ENCODE data around the gene SLC5A2.

The SLC5A2 gene

DNA sequence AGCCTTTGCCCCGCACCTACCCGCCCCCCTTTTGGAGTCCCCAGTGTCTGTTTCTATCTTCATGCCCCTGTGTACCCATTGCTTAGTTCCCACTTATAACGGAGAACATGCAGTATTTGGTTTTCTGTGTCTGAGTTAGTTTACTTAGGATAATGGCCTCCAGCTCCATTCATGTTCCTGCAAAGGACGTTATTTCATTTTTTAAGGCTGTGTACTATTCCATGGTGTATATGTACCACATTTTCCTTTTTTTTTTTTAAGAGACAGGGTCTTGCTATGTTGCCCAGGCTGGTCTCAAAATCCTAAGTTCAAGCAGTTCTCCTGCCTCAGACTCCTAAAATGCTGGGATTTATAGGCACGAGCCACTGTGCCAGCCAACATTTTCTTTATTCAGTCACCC lies 15.1 kb upstream of the SLC5A2 start:
- H3K4me3 ChIP-seq (ENCODE audit: low read depth, low read length): no peak overlapping the region

DNA sequence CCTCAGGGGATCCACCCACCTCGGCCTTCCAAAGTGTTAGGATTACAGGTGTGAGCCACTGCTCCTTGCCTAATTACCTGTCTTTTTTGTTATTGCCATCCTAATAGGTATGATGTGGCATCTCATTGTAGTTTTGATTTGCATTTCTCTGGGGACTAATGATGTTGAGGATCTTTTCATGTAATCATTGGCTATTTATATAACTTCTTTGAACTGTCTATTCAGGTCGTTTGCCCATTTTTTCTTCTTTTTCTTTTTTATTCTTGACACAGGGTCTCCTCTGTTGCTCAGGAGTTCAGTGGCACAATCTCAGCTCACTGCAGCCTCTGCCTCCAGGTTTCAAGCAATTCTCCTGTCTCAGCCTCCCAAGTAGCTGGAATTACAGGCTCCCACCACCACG lies 12.3 kb upstream of the SLC5A2 start:
- TF ChIP-seq, protein P1, sequence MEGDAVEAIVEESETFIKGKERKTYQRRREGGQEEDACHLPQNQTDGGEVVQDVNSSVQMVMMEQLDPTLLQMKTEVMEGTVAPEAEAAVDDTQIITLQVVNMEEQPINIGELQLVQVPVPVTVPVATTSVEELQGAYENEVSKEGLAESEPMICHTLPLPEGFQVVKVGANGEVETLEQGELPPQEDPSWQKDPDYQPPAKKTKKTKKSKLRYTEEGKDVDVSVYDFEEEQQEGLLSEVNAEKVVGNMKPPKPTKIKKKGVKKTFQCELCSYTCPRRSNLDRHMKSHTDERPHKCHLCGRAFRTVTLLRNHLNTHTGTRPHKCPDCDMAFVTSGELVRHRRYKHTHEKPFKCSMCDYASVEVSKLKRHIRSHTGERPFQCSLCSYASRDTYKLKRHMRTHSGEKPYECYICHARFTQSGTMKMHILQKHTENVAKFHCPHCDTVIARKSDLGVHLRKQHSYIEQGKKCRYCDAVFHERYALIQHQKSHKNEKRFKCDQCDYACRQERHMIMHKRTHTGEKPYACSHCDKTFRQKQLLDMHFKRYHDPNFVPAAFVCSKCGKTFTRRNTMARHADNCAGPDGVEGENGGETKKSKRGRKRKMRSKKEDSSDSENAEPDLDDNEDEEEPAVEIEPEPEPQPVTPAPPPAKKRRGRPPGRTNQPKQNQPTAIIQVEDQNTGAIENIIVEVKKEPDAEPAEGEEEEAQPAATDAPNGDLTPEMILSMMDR (IDR thresholded peaks at IDR 0.05; ENCODE audit: borderline replicate concordance, insufficient read depth, low read depth, low read length): no peak
- H3K4me3 ChIP-seq (ENCODE audit: low read depth, low read length): no peak overlapping the region

More for the DNA sequence above, 15.1 kb upstream of the SLC5A2 start:
- TF ChIP-seq, protein P1 (IDR thresholded peaks at IDR 0.05; ENCODE audit: borderline replicate concordance, insufficient read depth, low read depth, low read length): no peak

DNA sequence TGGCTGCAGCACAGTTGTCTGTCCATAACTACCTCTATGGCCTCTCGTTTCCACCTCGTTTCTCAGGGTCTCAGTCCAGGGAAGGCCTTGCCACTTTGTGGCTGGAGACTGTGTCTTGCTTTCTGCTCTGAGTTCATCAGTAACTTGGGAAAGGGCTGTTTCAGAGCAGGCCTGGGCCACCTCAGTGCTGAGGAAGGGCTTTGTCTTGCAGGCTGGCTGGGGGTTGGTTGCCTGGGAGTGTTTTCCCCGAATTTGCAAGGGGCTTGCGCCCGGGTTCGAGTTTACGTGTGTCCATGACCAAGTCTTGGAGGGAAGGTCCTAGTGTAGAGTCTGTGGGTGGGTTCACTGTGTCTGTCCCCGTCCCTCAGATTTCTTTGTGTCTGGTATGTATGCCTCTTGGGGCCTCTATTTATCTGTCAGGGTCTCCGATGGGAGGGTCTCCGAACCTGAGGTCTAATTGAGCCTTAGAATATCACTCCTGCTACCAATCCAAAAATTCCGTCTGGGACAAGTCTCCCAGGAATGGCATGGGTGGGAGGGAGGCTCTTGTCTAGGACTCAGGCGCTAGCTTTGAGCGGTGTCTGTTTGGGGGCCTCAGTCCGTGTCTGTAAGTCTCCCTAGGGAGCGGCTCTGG lies 11.6 kb upstream of the SLC5A2 start:
- H3K4me3 ChIP-seq (ENCODE audit: low read depth, low read length): no peak overlapping the region
- TF ChIP-seq, protein P1 (IDR thresholded peaks at IDR 0.05; ENCODE audit: borderline replicate concordance, insufficient read depth, low read depth, low read length): no peak

DNA sequence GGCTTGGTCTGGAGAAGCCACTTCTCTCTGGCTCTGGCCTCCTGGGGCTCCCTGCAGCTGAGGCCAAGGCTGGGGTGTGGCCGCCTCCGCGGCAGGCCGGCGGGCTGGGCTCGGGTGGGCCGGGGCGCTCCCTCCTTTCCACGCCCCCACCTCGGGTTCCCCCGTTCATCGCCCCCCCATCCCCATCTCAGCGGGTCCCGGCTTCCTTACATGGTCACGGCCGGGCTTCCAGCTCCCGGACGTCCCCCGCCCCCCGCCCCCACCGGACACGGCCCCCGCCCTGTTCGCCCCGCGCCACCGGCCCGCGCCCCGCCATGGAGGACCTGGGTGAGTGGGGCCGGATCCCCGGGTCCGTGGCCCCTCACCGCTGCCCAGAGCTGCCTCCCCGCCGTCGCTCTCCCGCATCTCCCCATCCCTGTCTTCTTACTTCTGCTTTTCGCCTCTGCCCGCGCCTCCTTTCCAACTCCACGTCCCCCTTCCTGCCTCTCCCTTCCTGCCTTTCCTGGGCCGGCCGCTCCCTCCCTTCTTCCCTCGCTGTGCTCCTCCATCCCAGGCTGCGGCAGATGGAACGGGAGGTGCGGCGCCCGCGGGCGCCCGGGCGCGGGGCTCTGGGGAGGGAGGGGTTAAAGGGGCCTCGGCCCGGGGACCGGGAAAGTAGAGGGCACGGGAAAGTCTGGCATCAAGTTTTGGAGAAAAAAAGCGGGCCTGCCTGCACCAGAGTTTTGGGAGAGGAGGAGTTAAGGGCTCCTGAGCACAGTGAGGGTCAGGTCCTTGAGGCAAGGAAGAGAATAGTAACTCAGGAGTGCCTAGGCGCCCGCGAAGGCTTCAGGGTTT lies 10.8 kb upstream of the SLC5A2 start, which contains the start of gene TGFB1I1:
Gene TGFB1I1, plus strand, starts transcription at position 278 of the 834 bp plus-strand sequence. Its CDS starts 37 bp downstream, at position 315.
- TF ChIP-seq, protein P1 (IDR thresholded peaks at IDR 0.05; ENCODE audit: borderline replicate concordance, insufficient read depth, low read depth, low read length): no peak
- no peak within 1 kb of the TSS for H3K4me3 ChIP-seq (ENCODE audit: low read depth, low read length)

DNA sequence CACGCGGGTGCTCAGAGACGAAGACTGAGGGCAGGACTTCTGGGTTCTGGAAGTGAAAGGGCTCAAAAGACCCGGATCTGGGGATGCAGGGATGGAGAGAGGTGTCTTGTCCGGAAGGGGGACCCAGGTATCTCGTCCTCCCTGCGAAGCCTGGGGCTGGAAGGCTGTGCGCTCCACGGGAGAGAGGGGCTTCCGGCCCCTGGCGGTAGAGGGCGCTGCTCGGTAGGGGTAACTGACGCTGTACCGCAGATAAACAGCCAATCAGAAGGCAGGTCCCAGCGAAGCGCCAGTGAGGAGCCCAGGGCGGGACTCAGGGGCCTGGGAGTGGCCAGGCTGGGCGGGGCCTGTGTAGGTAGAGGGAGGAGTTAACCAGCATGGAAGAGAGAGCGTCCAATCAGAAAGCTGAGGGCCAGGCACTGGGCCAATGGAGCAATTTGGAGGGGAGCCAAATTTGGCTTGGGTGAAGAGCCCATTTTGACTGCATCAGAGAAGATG lies 10.2 kb upstream of the SLC5A2 start:
- TF ChIP-seq, protein P1 (IDR thresholded peaks at IDR 0.05; ENCODE audit: borderline replicate concordance, insufficient read depth, low read depth, low read length): no peak

DNA sequence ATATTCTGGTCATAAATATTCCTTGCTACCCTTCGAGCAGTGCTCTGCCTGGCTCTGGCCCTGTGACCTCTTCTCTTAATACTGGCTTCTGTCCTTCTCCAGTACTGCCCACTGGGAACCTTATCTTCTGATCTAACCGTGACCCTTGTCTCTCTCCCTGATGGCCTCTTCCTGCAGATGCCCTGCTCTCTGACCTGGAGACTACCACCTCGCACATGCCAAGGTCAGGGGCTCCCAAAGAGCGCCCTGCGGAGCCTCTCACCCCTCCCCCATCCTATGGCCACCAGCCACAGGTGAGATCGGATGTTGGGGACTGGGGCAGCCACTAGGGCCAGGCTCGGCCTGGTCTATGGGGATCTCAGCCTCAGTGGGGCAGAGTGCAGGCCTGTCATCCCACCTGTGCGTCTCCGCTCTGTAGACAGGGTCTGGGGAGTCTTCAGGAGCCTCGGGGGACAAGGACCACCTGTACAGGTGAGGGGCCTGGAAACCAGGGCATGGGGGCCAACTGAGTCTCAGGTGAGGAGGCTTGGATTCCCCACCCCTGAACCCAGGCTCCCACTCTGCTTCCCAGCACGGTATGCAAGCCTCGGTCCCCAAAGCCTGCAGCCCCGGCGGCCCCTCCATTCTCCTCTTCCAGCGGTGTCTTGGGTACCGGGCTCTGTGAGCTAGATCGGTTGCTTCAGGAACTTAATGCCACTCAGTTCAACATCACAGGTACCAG lies 9.5 kb upstream of the SLC5A2 start:
- TF ChIP-seq, protein P1 (IDR thresholded peaks at IDR 0.05; ENCODE audit: borderline replicate concordance, insufficient read depth, low read depth, low read length): no peak
- no peak overlapping the region for H3K4me3 ChIP-seq (ENCODE audit: low read depth, low read length)

More for the DNA sequence above, 10.2 kb upstream of the SLC5A2 start:
- no peak overlapping the region for H3K4me3 ChIP-seq (ENCODE audit: low read depth, low read length)
